Central memory CD8-positive, alpha-beta T cell (primary cell): ENCODE measurements around the gene CSNK2A2.

Source experiments
- ATAC-seq: fragments of 150-1000 bp; cut with Tn5 transposase; replicated peaks from 2 replicates; pipeline ENCODE4 v1.10.0; 2022; ENCODE audit warnings: mild to moderate bottlenecking, moderate FRiP score, moderate number of reproducible peaks; ENCODE audit not compliant: poor library complexity, severe bottlenecking; ENCODE audit errors: extremely low read depth
- DNase-seq, 2 donors: peaks; one replicate each; pipeline ENCODE4 v3.0.0; 2021; ENCODE audit warnings: low spot score in 2 of 2
- H3K27ac Mint-ChIP-seq: one replicate; pipeline ENCODE4 v1.8.0; 2022; ENCODE audit warnings: low read depth, mild to moderate bottlenecking, moderate library complexity, mixed read lengths
- H3K27me3 Mint-ChIP-seq: one replicate; pipeline ENCODE4 v1.8.0; 2022; ENCODE audit warnings: mixed read lengths
- H3K36me3 Mint-ChIP-seq: one replicate; pipeline ENCODE4 v1.8.0; 2022; ENCODE audit warnings: mild to moderate bottlenecking, moderate library complexity, mixed read lengths; ENCODE audit not compliant: insufficient read depth
- H3K4me1 Mint-ChIP-seq: one replicate; pipeline ENCODE4 v1.8.0; 2022; ENCODE audit warnings: mixed read lengths
- H3K4me3 Mint-ChIP-seq: one replicate; pipeline ENCODE4 v1.8.0; 2022; ENCODE audit warnings: mild to moderate bottlenecking, moderate library complexity, mixed read lengths
- H3K9me3 Mint-ChIP-seq: one replicate; pipeline ENCODE4 v1.8.0; 2022; ENCODE audit warnings: mixed read lengths

CSNK2A2 gene

GRCh38 chr16:58198022-58198683, at the start of gene CSNK2A2:
CSNK2A2 (minus strand) TSS chr16:58198106; CDS start chr16:58197736, 370 bp downstream.
- peak within 1 kb of the TSS; percentile 74 for H3K27ac Mint-ChIP-seq
- H3K4me3 Mint-ChIP-seq: peak within 1 kb of the TSS; percentile 85
- peaks cover 30% of the 10 kb centered on the region for H3K36me3 Mint-ChIP-seq
- ATAC-seq: peak; percentile 95
- H3K9me3 Mint-ChIP-seq: no peaks in the 10 kb centered on the region
- H3K4me1 Mint-ChIP-seq: peaks cover 43% of the 10 kb centered on the region
- peak; percentile 31 to 36 for DNase-seq
- peaks cover 26% of the 10 kb centered on the region for H3K27me3 Mint-ChIP-seq

- no peaks in the 10 kb centered on the region for H3K4me1 Mint-ChIP-seq
- peaks cover 3% of the 10 kb centered on the region for H3K36me3 Mint-ChIP-seq
- no peaks in the 10 kb centered on the region for H3K9me3 Mint-ChIP-seq
- ATAC-seq (no peak), DNase-seq (no peak)
- no peak overlapping the region for H3K4me3 Mint-ChIP-seq
- no peak overlapping the region for H3K27ac Mint-ChIP-seq
- H3K27me3 Mint-ChIP-seq: peaks cover 72% of the 10 kb centered on the region
These were observed 45.7 kb upstream of the CSNK2A2 start for GRCh38 chr16:58243528-58244004.

- no peaks in the 10 kb centered on the region for H3K9me3 Mint-ChIP-seq
- peaks cover 59% of the 10 kb centered on the region for H3K27me3 Mint-ChIP-seq
- peaks cover 3% of the 10 kb centered on the region for H3K36me3 Mint-ChIP-seq
- H3K4me1 Mint-ChIP-seq: peaks cover 11% of the 10 kb centered on the region
- DNase-seq (no peak), ATAC-seq (no peak)
- H3K4me3 Mint-ChIP-seq: peak overlapping the region; percentile 72
- H3K27ac Mint-ChIP-seq: no peak overlapping the region
These were observed 38.9 kb upstream of the CSNK2A2 start for GRCh38 chr16:58236831-58237230.

GRCh38 chr16:58236231-58236690, 38.4 kb upstream of the CSNK2A2 start:
- DNase-seq (no peak), ATAC-seq (peak; percentile 67)
- Mint-ChIP-seq H3K27ac (no peak overlapping the region), H3K36me3 (peaks cover 3% of the 10 kb centered on the region), H3K9me3 (no peaks in the 10 kb centered on the region), H3K27me3 (peaks cover 53% of the 10 kb centered on the region), H3K4me3 (peak overlapping the region; percentile 72), H3K4me1 (peaks cover 11% of the 10 kb centered on the region)

GRCh38 chr16:58235663-58236062, 37.8 kb upstream of the CSNK2A2 start:
- DNase-seq: no peak
- Mint-ChIP-seq H3K9me3 (no peaks in the 10 kb centered on the region), H3K4me1 (peaks cover 11% of the 10 kb centered on the region), H3K4me3 (peak overlapping the region; percentile 72), H3K36me3 (peaks cover 2% of the 10 kb centered on the region), H3K27ac (no peak overlapping the region), H3K27me3 (peaks cover 51% of the 10 kb centered on the region)
- no peak for ATAC-seq

GRCh38 chr16:58234831-58235595, 37.1 kb upstream of the CSNK2A2 start:
- DNase-seq (no peak), ATAC-seq (no peak)
- Mint-ChIP-seq H3K36me3 (peaks cover 2% of the 10 kb centered on the region), H3K4me1 (peaks cover 11% of the 10 kb centered on the region), H3K9me3 (no peaks in the 10 kb centered on the region), H3K27me3 (peaks cover 44% of the 10 kb centered on the region), H3K4me3 (no peak overlapping the region), H3K27ac (no peak overlapping the region)

GRCh38 chr16:58230259-58230658, 32.4 kb upstream of the CSNK2A2 start:
- DNase-seq: no peak
- Mint-ChIP-seq H3K27ac (no peak overlapping the region), H3K9me3 (no peaks in the 10 kb centered on the region), H3K36me3 (peaks cover 3% of the 10 kb centered on the region), H3K4me3 (no peak overlapping the region), H3K27me3 (peaks cover 24% of the 10 kb centered on the region), H3K4me1 (no peaks in the 10 kb centered on the region)
- no peak for ATAC-seq

- H3K4me1 Mint-ChIP-seq: no peaks in the 10 kb centered on the region
- no peaks in the 10 kb centered on the region for H3K9me3 Mint-ChIP-seq
- peaks cover 46% of the 10 kb centered on the region for H3K27me3 Mint-ChIP-seq
- DNase-seq: no peak
- peaks cover 3% of the 10 kb centered on the region for H3K36me3 Mint-ChIP-seq
- no peak overlapping the region for H3K4me3 Mint-ChIP-seq
- no peak for ATAC-seq
- no peak overlapping the region for H3K27ac Mint-ChIP-seq
These were observed 28.9 kb upstream of the CSNK2A2 start for GRCh38 chr16:58226790-58227189.

- DNase-seq (no peak), ATAC-seq (no peak)
- no peaks in the 10 kb centered on the region for H3K9me3 Mint-ChIP-seq
- H3K4me1 Mint-ChIP-seq: no peaks in the 10 kb centered on the region
- no peak overlapping the region for H3K4me3 Mint-ChIP-seq
- peaks cover 3% of the 10 kb centered on the region for H3K36me3 Mint-ChIP-seq
- peaks cover 46% of the 10 kb centered on the region for H3K27me3 Mint-ChIP-seq
- H3K27ac Mint-ChIP-seq: no peak overlapping the region
These were observed 28.2 kb upstream of the CSNK2A2 start for GRCh38 chr16:58225965-58226602.

- H3K9me3 Mint-ChIP-seq: peaks cover 3% of the 10 kb centered on the region
- no peak overlapping the region for H3K4me3 Mint-ChIP-seq
- no peaks in the 10 kb centered on the region for H3K4me1 Mint-ChIP-seq
- peaks cover 3% of the 10 kb centered on the region for H3K36me3 Mint-ChIP-seq
- DNase-seq (no peak), ATAC-seq (no peak)
- H3K27ac Mint-ChIP-seq: no peak overlapping the region
- H3K27me3 Mint-ChIP-seq: peaks cover 77% of the 10 kb centered on the region
These were observed 24.8 kb upstream of the CSNK2A2 start for GRCh38 chr16:58222532-58223316.

GRCh38 chr16:58219432-58219831, 21.5 kb upstream of the CSNK2A2 start:
- Mint-ChIP-seq H3K36me3 (no peaks in the 10 kb centered on the region), H3K4me3 (no peak overlapping the region), H3K27ac (no peak overlapping the region), H3K27me3 (peaks cover 78% of the 10 kb centered on the region), H3K9me3 (peaks cover 3% of the 10 kb centered on the region), H3K4me1 (no peaks in the 10 kb centered on the region)
- no peak for DNase-seq
- ATAC-seq: no peak

GRCh38 chr16:58218786-58219185, 20.9 kb upstream of the CSNK2A2 start:
- Mint-ChIP-seq H3K27ac (no peak overlapping the region), H3K4me1 (no peaks in the 10 kb centered on the region), H3K36me3 (no peaks in the 10 kb centered on the region), H3K4me3 (no peak overlapping the region), H3K9me3 (peaks cover 3% of the 10 kb centered on the region), H3K27me3 (peaks cover 78% of the 10 kb centered on the region)
- DNase-seq (no peak), ATAC-seq (no peak)
